ENCODE data around the gene TMEM125.

- TF ChIP-seq CTCF (IDR thresholded peaks at IDR 0.05) (no peak), POLR2A (IDR thresholded peaks at IDR 0.05) (no peak)
Measured at GRCh38 chr1:43274804-43275180, 5.0 kb downstream of the TMEM125 start.
